LHCN-M2 (cell line): ENCODE data around the gene TRIM46. TPM values are rescaled to one million over a fixed set of nuclear protein-coding genes. Genes with fewer than 3 reads are reported as not detected.

Experiments
- DNase-seq: peaks from one replicate; pipeline ENCODE4 v3.0.0-alpha.2; 2012; ENCODE audit warnings: low read depth
- total RNA-seq: library from RNA; depleted of rRNA; stranded (reverse); fragments of >200 nt; gene quantifications from 2 replicates; pipeline ENCODE4 v1.2.3, GENCODE V29; 2014

The TRIM46 gene
- total RNA-seq, 1 experiment from 2014 or later, result 3.3 TPM

- no peak for DNase-seq
These were observed 1.6 kb upstream of the TRIM46 start for GRCh38 chr1:155171836-155172731.

DNA sequence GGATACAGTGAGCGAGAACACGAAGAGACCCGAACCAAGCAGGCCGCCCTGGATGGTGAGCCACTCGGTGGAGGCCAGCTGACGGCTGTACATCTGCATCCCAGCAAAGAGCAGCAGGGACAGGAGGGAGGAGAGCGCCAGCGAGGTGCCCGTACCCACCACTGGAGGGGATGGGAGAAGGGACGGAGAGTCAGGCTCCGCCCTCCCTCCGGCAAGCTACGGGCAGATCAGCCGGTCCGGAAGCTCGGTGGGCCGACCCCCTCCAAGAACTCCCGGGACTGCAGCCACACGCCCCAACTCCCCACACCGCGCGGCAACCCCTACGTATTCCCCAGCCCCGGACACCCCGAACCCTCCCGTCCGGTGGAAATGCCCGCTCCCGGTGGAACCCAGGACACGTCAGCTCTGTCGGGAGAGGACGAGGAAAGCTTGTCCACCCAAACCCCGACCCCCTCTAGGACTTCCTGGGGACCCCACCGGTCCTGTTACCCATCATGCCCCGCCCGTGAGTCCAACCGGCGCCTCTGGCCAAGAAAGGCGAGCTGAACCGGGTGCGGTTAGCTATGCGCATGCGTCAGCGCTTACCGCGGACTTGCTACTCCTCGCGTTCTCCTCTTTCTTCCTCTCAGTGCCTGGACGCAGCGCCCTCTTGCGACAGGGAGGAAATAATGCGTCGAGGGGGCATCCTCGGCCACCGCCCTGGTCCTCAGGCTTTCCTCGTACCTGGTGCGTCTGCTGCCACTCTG lies 744 bp upstream of the TRIM46 start, which contains the start of gene KRTCAP2:
KRTCAP2 (minus strand) TSS at position 573 of the 746 bp plus-strand sequence; CDS start at position 493, 80 bp downstream.
- peak; percentile 94 for DNase-seq

- peak; percentile 10 for DNase-seq
These were observed 953 bp downstream of the TRIM46 start for GRCh38 chr1:155174324-155175280.

GRCh38 chr1:155175281-155175926 lies 1.8 kb downstream of the TRIM46 start:
- no peak for DNase-seq

DNA sequence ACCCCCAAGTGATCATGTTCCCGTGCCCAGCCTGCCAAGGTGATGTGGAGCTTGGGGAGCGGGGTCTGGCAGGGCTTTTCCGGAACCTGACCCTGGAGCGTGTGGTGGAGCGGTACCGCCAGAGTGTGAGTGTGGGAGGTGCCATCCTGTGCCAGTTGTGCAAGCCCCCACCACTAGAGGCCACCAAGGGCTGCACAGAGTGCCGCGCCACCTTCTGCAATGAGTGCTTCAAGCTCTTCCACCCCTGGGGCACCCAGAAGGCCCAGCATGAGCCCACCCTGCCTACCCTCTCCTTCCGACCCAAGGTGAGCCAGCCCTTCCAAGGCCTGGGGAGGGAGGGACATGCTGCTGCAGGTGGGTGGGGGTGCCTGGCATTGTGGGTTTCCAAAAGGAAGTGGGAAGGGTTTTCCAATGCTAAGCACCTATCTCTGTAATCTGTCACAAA lies 2.3 kb downstream of the TRIM46 start:
- DNase-seq, result peak; percentile 10

DNA sequence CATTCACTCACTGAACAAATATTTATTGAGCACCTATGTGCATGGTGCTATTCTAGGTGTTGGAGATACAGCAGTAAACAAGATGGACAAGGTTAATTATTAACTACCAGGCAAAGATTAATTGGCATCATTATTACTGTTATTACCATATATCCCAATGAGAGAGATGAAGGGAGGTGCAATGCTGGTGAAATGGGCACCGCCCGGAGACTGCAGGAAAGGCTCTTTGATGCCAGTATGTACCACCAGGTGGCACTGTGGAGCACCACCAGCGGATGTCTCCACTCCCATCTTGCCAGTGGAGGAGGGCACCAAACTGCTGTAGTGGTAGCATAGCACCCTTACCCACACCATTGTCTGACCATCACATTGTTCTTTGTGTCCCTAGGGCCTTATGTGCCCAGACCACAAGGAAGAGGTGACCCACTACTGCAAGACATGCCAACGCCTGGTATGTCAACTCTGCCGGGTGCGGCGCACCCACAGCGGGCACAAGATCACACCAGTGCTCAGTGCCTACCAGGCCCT lies 3.0 kb downstream of the TRIM46 start:
- DNase-seq, result peak; percentile 67

DNA sequence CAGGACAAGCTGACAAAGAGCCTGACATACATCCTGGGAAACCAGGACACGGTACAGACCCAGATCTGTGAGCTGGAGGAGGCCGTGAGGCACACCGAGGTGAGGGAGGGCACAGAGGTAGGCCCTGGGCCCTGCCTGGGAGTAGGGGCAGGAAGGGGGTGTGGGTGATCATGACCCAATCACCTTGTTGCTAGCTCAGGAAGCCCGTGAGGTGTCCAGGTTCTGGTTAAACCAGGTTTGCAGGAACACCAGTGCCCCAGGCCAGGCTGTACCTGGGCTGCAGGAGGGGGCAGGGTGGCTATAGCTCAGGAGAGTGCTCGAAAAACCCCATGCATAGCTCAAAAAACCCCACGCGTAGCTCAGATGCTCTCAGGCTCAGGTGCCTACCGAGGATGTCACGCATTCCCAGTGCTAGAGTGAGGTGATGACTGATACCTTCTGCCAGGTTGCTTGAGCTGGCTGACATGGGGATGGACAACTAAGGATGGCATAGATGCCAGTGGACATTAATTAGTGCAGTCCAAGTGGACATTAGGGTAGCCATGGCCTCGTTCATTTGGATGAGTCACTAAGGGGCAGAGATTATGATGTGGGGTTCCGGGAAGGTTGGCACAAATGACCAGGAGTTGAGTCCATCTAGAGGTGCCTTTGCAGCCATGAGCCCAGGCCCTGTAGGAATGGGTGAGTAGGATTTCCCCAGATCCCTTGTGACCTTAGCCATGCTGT lies 3.7 kb downstream of the TRIM46 start:
- no peak for DNase-seq

DNA sequence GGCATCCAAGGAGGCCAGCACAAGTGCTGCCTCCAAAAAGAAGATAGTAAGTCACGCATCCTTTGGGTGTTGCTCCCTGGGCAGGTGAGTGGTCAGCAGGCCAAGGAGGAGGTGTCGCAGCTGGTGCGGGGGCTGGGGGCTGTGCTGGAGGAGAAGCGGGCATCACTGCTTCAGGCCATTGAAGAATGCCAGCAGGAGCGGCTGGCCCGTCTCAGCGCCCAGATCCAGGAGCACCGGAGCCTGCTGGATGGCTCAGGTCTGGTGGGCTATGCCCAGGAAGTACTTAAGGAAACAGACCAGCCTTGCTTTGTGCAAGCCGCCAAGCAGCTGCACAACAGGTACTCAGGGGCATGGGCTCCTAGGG lies 4.3 kb downstream of the TRIM46 start:
- DNase-seq, result no peak

DNA sequence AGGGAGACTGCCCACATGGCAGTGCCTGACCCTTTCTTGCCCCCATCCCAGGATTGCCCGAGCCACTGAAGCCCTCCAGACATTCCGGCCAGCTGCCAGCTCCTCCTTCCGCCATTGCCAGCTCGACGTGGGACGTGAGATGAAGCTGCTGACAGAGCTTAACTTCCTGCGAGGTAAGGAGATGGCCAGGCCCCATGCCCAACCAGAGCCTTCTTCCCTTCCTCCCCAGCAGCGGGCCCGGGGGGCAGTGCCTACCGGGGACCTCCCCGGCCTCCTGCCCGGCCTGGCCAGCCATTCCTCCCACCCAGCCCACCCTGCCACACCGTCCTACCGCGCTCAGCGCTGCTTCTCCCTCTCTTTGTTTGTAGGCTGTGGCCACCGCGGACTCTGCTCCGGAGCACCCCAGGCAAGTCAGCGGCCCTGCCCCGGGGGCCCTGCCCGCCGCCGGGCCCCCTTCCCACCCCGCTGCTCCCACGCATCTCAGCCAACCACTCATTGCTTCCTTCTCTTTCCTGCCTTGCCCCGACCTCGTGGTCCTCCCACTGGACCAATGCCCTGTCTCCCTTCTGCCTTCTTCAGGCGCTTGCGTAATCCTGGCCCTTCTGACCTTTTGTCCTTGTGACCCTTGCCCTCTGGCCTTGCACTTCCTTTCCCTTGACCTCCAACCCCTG lies 4.9 kb downstream of the TRIM46 start:
- no peak for DNase-seq

GRCh38 chr1:155179112-155180031 lies 5.7 kb downstream of the TRIM46 start:
- no peak for DNase-seq

DNA sequence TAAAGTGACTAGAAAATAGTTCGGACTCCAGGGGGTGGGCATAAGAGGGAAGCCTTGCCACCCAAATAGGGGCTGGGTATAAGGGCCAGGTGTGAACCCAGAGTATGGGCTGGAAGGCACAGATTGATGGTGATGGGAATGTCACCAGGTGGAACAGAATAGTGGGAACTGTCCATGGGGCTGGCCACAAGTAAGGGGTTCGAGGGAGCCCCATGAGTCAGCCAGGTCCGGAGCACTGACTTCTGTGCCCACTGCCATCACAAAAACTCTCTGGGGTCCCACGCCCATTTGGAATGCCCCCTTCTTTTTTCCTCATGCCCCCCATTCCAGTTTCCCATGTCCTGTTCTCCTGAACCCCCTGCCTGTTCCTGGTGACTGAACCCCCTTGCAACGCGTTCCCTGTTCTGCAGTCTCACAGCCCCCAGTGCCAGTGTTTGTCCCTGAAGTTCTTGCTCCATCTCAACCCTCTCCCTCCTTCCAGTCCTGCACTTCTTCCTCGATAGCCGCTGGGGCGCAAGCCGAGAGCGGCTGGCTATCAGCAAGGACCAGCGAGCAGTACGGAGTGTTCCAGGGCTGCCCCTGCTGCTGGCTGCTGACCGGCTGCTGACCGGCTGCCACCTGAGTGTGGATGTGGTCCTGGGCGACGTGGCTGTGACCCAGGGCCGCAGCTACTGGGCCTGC lies 7.9 kb downstream of the TRIM46 start:
- DNase-seq, result no peak

- no peak for DNase-seq
These were observed 8.5 kb downstream of the TRIM46 start for GRCh38 chr1:155182052-155182550.

DNA sequence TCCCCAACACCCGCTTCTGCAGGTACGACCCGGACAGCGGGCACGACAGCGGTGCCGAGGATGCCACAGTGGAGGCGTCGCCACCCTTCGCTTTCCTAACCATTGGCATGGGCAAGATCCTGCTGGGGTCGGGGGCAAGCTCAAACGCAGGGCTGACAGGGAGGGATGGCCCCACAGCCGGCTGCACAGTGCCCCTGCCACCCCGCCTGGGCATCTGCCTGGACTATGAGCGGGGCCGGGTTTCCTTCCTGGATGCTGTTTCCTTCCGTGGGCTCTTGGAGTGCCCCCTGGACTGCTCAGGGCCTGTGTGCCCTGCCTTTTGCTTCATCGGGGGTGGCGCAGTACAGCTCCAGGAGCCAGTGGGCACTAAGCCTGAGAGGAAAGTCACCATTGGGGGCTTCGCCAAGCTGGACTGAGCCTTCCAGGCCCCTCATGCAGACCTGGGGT lies 10.1 kb downstream of the TRIM46 start:
- no peak for DNase-seq

- no peak for DNase-seq
These were observed 10.7 kb downstream of the TRIM46 start for GRCh38 chr1:155184351-155184811.

- DNase-seq, result no peak
These were observed 11.5 kb downstream of the TRIM46 start for GRCh38 chr1:155184835-155185782.

DNA sequence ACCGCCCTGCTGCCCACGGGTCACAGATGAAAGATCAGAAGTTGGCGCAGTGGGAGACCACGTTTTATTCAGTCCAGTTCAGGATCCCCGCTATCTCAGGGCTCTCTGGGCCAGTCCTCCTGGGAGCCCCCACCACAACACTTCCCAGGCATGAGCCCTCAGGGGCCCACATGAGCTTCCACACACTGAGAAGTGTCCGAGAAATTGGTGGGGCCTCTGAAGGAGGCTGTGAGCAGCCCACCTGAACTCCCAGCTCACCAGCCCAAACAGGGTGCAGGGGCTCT lies 12.1 kb downstream of the TRIM46 start:
- DNase-seq, result no peak
